H1 (cell line): Measurements from ENCODE around the gene KCNJ9. TPM values are rescaled to one million over a fixed set of nuclear protein-coding genes. Genes with fewer than 3 reads are reported as not detected.

Source experiments
- SIX5 ChIP-seq: IDR thresholded peaks from 2 replicates; pipeline ENCODE4 v1.6.1; 2011; ENCODE audit warnings: mild to moderate bottlenecking, low read depth, low read length
- TEAD4 ChIP-seq: IDR thresholded peaks from 2 replicates; pipeline ENCODE4 v1.6.1; 2012; ENCODE audit warnings: low read depth, low read length, inconsistent platforms, mixed read lengths
- polyA plus RNA-seq, 7 experiments: library from polyadenylated mRNA; depleted of rRNA in 3 of 7; stranded (reverse) in 5 of 7; unstranded in 2 of 7; fragments of >200 nt in 5 of 7; fragments of 200-250 nt in 2 of 7; gene quantifications; 1 replicate in 5 of 7; 2 replicates in 1 of 7; 4 replicates in 1 of 7; pipeline versions ENCODE4 v1.2.1 to v1.2.3, GENCODE V29; 2011 to 2013; ENCODE audit warnings: missing spikeins in 2 of 7, mixed read lengths in 2 of 7
- total RNA-seq: library from RNA; stranded (reverse); fragmentation: NEBNext Ultra II Directional; extraction: Animal tissue kit (Norgen Biotek cat#: 25700); gene quantifications from 2 replicates; pipeline ENCODE4 v1.2.1, GENCODE V29; 2021

The KCNJ9 gene
- total and polyA plus RNA-seq, 2 of the 8 experiments (the other 6 are each of a cell fraction or from before 2014, with no cell fraction given), result 0.02 to 0.13 TPM

DNA sequence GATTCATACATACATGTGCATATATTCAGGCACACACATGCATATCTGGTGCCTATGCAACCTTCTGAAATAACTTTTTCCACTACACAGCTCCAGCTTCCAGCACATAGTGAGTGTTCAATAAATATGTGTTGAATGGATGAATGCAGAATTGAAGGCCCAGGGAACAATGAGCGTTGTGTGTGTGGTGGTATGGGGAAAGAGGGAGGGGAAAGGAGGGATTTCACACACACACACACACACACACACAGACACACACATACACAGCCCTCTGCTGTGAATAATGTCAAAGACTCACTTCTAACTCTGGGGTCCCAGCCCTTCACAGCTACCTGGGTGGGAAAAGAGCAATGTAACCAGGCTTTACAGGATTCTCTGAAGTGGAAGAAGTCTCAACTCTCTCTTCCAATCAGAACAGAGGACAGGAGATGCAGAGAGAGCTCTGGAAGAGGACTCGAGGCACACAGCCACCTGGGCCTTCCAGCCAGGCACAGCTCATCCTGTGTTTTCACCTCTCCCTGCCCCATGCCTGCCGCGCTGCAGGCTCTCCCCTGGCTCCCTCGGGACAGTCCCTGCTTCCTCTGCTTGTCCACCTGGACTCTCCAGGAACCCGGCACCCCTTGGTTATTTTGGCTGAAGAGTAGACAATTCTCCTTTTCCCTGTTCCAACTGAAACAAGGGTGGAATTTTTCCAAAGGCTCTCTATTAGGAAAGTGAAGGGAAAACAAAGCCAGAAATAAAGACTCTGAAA lies 22.5 kb downstream of the KCNJ9 start (continued):
- TF ChIP-seq TEAD4 (no peak), SIX5 (no peak)
